ENCODE data around the gene CDC26. TPM values are rescaled to one million over a fixed set of nuclear protein-coding genes. Genes with fewer than 3 reads are reported as not detected.

CDC26 gene
- total RNA-seq, 1 experiment from 2014 or later: 22.0 TPM

DNA sequence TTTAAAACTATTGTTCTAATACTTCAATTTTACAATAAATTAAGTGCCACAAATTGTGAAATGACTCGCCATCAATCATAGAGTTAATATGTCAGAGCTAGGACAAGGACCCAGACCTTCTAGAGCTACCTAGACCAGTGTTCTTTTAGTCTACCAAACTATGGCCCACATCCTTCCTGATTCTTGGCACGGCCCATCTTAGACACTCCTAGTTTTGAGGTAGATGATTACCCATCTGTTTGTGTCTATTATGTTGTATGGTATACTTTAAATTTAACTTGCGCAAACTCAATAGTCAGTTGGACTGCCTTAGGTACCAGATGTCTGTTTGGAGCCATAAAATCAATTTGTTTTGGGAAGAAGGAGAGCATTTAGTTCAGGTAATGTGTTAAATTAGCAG is 17.5 kb downstream of the CDC26 start:
- H2AFZ ChIP-seq (ENCODE audit: low read depth, low read length, poor library complexity, severe bottlenecking): no peak overlapping the region
- no peak for ATAC-seq
- RAD21 ChIA-PET (ENCODE audit: low non-redundant PET in 1 of 2, low total read pairs in 2 of 2, uncharacterized antibody in 2 of 2, unreplicated experiment in 2 of 2): no interaction called here
- H3K27ac ChIP-seq (ENCODE audit: low read depth, low read length): no peak overlapping the region
- TF ChIP-seq FOSL1 (IDR thresholded peaks at IDR 0.05; ENCODE audit: low read depth): no peak
- TF ChIP-seq, protein P1, sequence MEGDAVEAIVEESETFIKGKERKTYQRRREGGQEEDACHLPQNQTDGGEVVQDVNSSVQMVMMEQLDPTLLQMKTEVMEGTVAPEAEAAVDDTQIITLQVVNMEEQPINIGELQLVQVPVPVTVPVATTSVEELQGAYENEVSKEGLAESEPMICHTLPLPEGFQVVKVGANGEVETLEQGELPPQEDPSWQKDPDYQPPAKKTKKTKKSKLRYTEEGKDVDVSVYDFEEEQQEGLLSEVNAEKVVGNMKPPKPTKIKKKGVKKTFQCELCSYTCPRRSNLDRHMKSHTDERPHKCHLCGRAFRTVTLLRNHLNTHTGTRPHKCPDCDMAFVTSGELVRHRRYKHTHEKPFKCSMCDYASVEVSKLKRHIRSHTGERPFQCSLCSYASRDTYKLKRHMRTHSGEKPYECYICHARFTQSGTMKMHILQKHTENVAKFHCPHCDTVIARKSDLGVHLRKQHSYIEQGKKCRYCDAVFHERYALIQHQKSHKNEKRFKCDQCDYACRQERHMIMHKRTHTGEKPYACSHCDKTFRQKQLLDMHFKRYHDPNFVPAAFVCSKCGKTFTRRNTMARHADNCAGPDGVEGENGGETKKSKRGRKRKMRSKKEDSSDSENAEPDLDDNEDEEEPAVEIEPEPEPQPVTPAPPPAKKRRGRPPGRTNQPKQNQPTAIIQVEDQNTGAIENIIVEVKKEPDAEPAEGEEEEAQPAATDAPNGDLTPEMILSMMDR (IDR thresholded peaks at IDR 0.05 in 2 of 3, conservative IDR thresholded peaks at IDR 0.05 in 1 of 3; ENCODE audit: borderline replicate concordance in 1 of 3, insufficient read depth in 1 of 3, low read depth in 2 of 3, low read length in 2 of 3): no peak
- no peak overlapping the region for H3K4me3 ChIP-seq (replicated peaks in 1 of 2; ENCODE audit: low read depth in 1 of 2, low read length in 2 of 2)
- H3K36me3 ChIP-seq (ENCODE audit: control insufficient read depth in 1 of 2, insufficient read depth in 2 of 2, low read length in 2 of 2): peaks cover 7 to 27% of the 10 kb centered on the region in 2 experiments; a peak in 3 of 4 replicates
- no peak for DNase-seq (ENCODE audit: low read depth, low spot score)
- no peaks in the 10 kb centered on the region for H3K27me3 ChIP-seq (ENCODE audit: insufficient read depth, low read length)
- no peak overlapping the region for H3K4me2 ChIP-seq (ENCODE audit: low read length)
- intact Hi-C loops (cut with micrococcal nuclease): no loop called here
- no peaks in the 10 kb centered on the region for H3K4me1 ChIP-seq (ENCODE audit: control insufficient read depth in 1 of 2, insufficient read depth in 2 of 2, low read length in 2 of 2)
- BruUV-seq (replicated peaks): no TSS peak
- H3K79me2 ChIP-seq (ENCODE audit: insufficient read depth, low read length): no peaks in the 10 kb centered on the region
- POLR2A ChIA-PET: no interaction called here
- CTCF ChIA-PET: no interaction called here
- no peak overlapping the region for H3K9ac ChIP-seq (ENCODE audit: low read length)
- H3K9me2 ChIP-seq (ENCODE audit: insufficient read depth): no peaks in the 10 kb centered on the region
- no peaks in the 10 kb centered on the region for H3K9me3 ChIP-seq (ENCODE audit: control insufficient read depth in 1 of 2, insufficient read depth in 1 of 2, low read depth in 1 of 2, low read length in 2 of 2)
- no peaks in the 10 kb centered on the region for H4K20me1 ChIP-seq (ENCODE audit: insufficient read depth)

DNA sequence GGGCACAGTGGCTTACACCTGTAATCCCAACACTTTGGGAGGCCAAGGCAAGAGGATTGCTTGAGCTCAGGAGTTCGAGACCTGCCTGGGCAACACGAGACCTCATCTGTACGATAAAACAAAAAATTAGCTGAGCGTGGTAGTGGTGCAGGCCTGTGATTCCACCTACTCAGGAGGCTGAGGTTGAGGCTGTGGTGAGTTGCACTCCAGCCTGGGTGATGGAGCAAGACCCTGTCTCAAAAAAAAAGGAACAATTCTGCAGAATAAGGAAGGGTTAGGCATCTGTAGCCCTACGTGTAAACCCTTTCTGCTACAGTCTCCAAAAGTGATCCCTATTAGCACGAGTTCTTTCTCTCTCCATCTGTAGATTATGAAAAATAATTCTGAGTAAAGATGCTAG is 19.9 kb downstream of the CDC26 start:
- Histone ChIP-seq H3K4me2 (ENCODE audit: low read length) (no peak overlapping the region), H3K9me2 (ENCODE audit: insufficient read depth) (no peaks in the 10 kb centered on the region), H3K27ac (ENCODE audit: low read depth, low read length) (no peak overlapping the region), H3K9me3 (ENCODE audit: control insufficient read depth in 1 of 2, insufficient read depth in 1 of 2, low read depth in 1 of 2, low read length in 2 of 2) (no peaks in the 10 kb centered on the region; a peak in 1 of 4 replicates), H3K4me3 (replicated peaks in 1 of 2; ENCODE audit: low read depth in 1 of 2, low read length in 2 of 2) (no peak overlapping the region), H3K4me1 (ENCODE audit: control insufficient read depth in 1 of 2, insufficient read depth in 2 of 2, low read length in 2 of 2) (no peaks in the 10 kb centered on the region), H3K27me3 (ENCODE audit: insufficient read depth, low read length) (no peaks in the 10 kb centered on the region), H4K20me1 (ENCODE audit: insufficient read depth) (no peaks in the 10 kb centered on the region), H3K79me2 (ENCODE audit: insufficient read depth, low read length) (no peaks in the 10 kb centered on the region), H2AFZ (ENCODE audit: low read depth, low read length, poor library complexity, severe bottlenecking) (no peak overlapping the region), H3K9ac (ENCODE audit: low read length) (no peak overlapping the region), H3K36me3 (ENCODE audit: control insufficient read depth in 1 of 2, insufficient read depth in 2 of 2, low read length in 2 of 2) (peaks cover 7 to 17% of the 10 kb centered on the region in 2 experiments; a peak in 3 of 4 replicates)
- no peak for TF ChIP-seq YY1 (IDR thresholded peaks at IDR 0.05; ENCODE audit: extremely low read depth, insufficient replicate concordance, low read depth, low read length)
- CTCF ChIA-PET: no interaction called here
- RAD21 ChIA-PET (ENCODE audit: low non-redundant PET in 1 of 2, low total read pairs in 2 of 2, uncharacterized antibody in 2 of 2, unreplicated experiment in 2 of 2): no interaction called here
- DNase-seq (ENCODE audit: low read depth, low spot score) (no peak), ATAC-seq (no peak)
- BruUV-seq (replicated peaks): no TSS peak
- POLR2A ChIA-PET: no interaction called here
- intact Hi-C loops (cut with micrococcal nuclease): no loop called here
